NCI-H748 (cell line): ENCODE results near the gene WDR26.
"Not testable (repeated sequence)": the region's sequence is repeated elsewhere in the genome, so short reads cannot be mapped to it uniquely, and the experiment has no call there.

Experiments used
- DNase-seq: peaks from one replicate; lab custom pipeline; 2025; ENCODE audit not compliant: unreplicated experiment; lab: John Stamatoyannopoulos, UW

The WDR26 gene

GRCh38 chr1:224352436-224353085 is 82.0 kb downstream of the WDR26 start:
- not testable (repeated sequence) for DNase-seq

GRCh38 chr1:224349716-224350115 is 84.9 kb downstream of the WDR26 start:
- not testable (repeated sequence) for DNase-seq

- no peak for DNase-seq
Observed at GRCh38 chr1:224348137-224348536, 86.5 kb downstream of the WDR26 start.

- no peak for DNase-seq
Observed at GRCh38 chr1:224343679-224344078, 90.9 kb downstream of the WDR26 start.

GRCh38 chr1:224340453-224341384 is 93.9 kb downstream of the WDR26 start:
- peak; percentile 56 for DNase-seq

GRCh38 chr1:224339442-224340033 is 95.1 kb downstream of the WDR26 start:
- DNase-seq, result no peak

GRCh38 chr1:224338150-224338838 is 96.3 kb downstream of the WDR26 start:
- DNase-seq, result no peak
